Retina (tissue), 1 donor: ENCODE measurements around the gene PRTFDC1.
"Not testable (repeated sequence)": the region's sequence is repeated elsewhere in the genome, so short reads cannot be mapped to it uniquely, and the experiment has no call there.

Source experiments
- DNase-seq: peaks from one replicate; pipeline ENCODE4 v3.0.0-alpha.2; 2016

PRTFDC1 gene

DNA sequence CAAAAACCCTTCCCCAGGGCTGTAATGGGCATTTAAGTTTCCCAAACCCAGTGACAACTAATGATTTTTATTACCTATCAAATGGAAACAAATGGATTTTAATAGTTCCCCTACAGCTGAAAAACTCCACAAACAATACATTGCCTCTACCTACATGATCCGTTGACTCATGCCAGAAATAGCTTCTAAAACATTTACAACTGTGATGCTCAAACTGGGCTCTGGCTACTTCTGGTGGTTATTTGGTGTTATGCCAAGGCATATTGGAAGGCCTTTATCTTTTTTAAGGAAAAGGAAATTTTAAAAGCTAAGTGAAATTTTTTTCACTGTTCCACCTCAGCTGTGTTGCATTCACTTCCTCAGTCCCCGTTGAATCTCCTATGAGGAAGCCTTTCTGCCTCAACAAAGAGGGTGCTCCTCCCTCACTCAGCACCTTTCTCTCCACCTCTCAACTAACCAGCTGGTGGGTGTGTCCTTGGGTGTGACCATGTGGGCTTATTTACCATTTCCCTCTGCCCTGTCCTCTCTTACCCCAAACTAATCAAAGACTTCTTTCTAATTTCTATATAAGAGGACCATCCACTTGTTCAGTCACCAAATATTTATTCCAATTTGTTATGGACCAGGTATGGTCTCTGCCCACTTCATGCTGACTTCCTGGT lies 82.9 kb downstream of the PRTFDC1 start:
- no peak for DNase-seq

DNA sequence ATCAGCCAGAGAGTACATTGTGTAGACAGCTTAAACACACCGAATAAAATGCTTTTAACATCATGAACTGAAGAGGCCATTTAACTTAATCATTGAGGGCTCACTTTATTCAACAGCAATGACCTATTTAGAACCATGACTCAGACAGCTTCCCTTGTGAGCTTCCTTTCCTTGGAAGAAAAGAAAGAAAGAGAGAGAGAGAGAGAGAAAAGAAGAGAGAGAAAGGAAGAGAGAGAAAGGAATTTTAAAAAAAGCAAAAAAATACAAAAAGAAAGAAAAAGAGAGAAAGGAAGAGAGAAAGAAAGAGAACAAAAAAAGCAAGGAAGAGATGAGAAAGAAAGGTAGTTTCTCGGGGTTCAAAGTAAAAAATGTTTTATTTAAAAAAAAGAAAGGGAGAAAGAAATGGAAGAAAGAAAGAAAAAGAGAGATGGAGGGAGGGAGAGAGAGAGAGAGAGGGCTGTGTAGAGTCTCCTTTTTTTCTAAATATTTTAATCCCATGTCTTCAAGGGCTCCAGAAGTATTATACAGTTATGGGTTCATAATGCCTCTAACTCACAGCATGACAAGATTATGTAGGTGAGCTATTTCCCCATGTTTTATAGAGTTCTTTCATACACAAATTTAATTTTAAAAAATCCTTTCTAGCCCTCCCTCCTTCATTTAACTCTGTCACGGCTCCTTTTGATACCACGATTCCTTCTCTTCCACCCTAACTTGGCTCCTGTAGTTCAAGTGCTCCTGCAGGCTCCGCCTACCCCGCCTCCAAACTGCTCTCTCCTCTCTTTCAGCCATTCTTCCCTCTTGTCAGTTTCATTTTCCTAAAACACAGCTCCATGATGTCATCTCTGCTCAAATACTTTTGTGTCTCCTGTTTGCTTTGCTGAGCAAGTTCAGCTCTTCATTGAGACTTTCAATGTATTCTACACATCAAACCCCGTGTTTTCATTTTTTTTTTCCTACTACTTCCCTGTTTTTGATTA lies 85.5 kb downstream of the PRTFDC1 start:
- no peak for DNase-seq

DNA sequence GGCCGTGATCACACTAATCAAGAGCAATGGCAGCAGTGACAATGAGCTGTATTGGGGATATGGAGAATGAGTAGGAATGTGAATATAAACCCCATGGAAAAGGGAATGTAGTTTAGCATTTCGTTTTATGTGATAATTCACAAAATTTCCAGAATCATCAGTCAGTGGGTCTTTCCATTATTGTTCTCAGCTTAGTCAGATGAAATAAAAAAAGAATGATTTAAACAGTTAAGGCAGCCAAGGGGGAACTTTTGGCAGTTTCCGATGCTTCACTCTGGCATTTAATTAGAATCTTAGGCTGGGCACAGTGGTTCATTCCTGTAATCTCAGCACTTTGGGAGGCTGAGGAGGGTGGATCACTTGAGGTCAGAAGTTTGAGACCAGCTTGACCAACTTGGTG lies 86.6 kb downstream of the PRTFDC1 start:
- DNase-seq: no peak

DNA sequence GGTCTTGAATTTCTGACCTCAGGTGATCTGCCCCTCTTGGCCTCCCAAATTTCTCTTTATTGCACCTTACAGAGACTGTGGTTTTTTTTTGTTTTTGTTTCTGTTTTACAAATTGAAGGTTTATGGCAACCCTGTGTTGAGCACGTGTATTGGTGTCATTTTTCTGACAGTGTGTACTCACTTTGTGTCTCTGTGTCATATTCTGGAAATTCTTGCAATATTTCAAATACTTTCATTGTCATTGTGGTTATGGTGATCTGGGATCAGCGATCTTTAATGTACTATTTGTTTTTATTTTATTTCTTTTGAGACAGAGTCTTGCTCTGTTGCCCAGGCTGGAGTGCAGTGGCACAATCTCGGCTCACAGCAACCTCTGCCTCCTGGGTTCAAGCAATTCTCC lies 89.8 kb downstream of the PRTFDC1 start:
- DNase-seq: no peak

DNA sequence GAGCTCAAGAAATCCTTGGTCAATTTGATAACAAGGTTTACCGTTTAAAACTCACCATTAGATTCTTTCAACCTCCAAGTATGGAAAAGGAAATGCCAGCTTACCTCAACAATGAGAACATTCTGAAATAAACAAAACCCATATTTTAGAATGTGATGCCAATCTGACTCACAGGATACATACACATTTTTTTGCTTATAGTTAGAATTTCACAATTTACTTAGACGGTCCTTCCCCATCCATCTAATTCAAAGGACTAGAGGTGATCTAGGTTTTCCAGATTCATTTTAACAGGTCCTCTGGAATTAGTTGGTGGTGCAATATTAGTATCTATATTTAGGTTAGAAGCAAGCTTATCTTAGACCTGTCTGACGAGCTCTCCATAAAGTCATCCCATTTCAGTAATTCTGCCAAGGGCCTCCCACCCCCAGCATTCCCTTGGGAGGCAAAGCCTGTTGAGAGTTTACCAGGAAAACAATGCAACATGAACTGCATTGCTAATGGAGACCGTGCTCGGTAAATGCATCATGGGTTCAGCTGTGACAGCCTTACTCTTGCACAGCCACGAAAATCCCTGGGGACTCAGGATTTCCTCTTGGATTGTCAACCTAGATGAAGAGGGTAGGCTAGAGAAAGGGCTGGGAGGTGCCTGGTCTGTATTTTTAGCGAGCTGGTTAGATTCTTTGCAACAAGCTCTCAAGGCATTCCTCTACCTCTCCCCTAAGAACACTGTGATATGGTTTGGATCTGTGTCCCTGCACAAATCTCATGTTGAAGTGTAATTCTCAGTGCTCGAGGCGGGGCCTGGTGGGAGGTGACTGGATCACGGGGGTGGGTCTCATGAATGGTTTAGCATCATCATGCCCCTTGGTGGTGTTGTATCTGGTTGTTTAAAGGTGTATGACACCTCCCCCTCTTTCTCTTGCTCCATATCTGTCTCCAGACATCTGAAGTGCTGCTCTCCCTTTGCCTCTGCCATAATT lies 93.8 kb downstream of the PRTFDC1 start:
- DNase-seq: peak; percentile 60

DNA sequence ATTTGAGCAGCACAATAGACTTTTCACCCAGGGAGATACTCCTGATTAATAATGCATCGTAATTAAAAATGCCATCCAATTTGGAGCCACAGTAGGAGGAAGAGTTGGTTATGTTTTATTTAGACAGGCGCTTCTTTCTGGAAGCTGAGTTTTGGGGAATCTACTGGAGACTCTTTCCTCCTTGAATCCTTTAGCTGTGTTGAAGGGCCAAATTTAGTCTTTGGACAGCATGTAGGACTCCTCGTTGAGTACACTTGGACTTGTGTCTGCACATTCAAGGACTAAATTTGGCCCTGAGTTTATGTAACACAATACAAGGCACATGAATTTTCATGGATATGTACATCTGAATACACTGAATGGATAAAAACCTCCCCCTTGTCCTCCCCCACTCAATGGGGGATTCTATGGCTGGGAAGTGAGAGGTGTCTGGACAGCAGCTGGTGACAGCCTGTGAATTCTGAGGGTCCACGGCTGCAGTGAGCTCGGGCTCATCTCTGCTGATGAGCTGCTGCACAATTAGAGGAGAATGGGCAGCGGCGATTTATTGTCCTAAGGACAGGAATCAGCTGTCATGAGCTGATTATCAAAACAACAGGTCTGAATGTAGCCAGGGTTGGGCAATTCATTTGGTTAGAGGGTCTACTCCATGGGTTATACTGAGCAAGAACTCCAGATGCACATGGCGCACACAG lies 95.2 kb downstream of the PRTFDC1 start:
- DNase-seq: peak; percentile 78

DNA sequence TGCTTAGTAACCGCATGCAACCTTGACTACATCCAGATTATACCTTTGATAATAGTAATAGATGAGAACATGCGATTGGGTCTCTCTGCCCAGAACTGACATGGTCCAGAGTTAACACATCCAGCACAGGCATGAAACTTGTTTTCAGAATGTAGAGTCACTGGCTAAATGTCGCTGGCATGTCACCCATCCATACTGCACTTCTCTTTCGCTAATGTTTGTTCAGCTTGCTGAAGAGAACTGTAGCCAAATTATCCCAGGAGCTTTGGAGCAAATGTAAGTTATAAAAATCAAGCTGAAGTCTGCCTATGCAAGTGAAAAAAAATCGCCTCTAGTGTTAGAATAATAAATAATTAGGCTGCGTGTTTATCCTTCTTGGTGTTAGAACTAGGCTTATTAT lies 98.2 kb downstream of the PRTFDC1 start:
- no peak for DNase-seq

DNA sequence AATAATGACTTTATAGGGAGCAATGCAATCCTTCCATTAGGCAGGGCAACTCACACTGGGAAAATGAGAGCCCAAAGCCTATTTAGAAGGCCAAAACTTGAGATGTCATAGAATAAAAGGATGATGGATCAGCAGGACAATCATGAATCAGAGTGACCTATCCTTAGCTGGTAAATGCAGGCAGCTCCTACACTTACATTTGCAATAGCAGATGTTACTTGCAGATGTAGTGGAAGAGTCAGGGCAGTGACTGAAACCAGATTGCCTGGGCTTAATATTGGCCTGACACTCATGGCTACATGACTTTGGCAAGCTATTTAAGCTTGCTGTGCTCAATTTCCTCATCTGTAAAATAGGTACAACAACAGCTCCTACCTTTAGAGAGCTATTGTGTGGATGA lies 98.7 kb downstream of the PRTFDC1 start:
- no peak for DNase-seq

DNA sequence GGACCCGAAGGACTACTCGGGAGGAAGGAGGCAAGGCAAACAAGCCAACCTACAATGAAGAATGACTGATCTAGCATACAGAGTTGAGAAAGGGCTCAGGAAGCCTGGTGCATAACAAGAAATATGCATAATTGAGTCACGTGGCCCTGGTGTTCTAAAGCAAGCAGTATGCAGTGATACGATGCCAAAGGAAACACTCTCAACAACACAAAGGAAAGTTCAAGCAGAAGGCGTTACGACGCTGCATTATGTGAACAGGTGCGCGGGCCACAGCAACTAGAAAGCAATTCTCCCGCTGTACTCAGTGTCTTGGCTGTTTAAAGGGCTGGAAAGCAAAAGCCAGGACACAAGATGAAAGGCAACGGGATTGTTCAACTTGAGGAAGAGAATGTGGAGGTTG lies 100.8 kb downstream of the PRTFDC1 start:
- DNase-seq: no peak

DNA sequence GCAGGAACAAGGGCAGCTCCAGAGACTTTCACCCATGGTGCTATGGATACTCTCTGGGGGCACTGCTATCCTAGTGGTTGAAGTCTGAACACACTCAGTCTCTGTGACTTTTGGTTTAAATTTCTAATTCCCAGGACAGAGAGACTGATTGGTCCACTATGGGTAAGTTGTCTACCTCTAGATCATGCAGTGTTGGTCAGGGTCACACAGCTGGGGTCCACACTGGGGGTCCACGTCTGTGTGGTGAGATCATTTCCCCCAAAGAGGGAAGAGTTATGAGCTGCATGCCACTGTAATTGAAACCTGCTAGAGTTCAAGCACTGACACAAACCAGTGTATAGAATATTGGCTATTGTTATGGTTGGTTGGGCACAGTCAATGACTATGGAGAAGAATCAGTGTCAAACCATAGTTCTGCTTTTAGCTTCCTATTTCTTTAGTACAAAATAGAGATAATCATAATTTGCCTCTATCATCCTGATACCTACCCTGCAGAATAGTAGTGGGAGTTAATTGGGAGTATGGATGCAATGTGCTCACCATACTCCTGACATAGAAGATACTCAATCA lies 101.6 kb downstream of the PRTFDC1 start:
- peak; percentile 50 for DNase-seq

DNA sequence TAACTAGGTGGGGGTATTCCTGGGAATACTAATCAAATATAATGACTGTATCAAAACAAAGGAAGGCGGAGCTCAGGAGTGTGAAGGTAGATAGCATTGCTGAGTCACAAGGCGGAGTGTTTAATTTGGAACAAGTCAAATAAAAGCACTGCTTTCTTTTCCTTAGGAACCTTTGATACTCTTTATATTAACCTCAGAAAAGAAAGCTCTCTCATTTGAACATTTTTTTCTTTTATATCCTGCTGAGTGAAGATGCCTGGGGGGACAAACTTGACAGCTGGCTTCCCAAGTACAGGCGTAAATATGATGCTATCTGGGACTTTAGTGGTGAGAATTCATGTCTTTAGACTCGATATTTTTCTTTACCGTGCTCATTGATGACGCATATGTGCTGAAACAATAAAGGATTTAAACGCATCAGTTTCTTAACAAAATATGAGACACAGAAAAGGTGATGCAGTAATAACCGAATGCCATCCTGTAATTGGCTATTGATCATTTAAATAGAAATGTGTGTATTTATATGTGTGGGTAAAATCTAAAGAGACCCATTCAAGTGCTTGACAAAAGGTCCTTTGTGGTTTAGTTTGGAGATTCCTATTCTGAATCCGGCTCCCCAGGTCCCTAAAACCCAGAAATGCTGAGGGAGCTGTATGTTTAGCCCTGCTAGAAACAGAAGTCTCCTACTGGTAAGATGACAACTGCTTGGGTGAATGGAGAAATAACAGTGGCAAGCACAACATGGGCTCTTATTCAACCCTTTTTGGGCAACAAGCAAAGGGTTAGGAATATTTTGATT lies 102.7 kb downstream of the PRTFDC1 start:
- no peak for DNase-seq

DNA sequence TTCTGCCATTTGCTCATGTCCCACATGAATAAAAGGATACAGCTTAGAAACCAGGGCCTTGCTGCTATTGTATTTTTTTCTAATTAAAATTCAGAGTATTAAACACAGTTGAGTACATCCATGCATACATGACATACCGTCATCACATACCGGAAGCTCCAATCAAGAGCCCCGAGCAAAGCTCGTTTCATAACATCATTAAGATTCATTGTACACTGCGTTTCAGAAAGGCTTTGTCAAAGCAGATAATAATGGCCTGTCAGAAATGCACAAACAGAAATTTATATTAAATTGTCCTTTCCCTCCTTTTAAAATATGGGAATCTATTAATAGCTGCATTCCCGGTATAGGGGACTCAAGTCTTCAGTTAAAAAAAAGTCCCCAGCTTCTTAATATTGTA lies 103.4 kb downstream of the PRTFDC1 start:
- peak; percentile 66 for DNase-seq

DNA sequence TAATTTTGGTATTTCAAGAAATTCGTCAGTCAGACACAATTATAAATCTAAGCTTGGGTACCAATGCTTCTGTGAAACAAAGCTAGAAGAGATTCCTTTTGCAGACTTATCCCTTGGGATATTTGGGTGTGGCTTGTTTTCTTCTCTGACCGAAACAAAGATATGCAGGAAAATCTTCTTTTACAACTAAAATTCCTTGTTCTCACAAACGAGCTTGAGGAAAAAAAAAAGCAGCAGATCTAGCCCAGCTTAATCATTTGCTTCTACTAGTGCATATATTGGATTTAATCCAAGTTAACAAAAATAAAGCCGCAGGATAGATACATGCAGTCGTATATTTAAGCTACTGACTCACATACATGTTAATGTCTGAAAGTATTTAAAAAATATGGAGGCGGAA lies 104.2 kb downstream of the PRTFDC1 start:
- no peak for DNase-seq

DNA sequence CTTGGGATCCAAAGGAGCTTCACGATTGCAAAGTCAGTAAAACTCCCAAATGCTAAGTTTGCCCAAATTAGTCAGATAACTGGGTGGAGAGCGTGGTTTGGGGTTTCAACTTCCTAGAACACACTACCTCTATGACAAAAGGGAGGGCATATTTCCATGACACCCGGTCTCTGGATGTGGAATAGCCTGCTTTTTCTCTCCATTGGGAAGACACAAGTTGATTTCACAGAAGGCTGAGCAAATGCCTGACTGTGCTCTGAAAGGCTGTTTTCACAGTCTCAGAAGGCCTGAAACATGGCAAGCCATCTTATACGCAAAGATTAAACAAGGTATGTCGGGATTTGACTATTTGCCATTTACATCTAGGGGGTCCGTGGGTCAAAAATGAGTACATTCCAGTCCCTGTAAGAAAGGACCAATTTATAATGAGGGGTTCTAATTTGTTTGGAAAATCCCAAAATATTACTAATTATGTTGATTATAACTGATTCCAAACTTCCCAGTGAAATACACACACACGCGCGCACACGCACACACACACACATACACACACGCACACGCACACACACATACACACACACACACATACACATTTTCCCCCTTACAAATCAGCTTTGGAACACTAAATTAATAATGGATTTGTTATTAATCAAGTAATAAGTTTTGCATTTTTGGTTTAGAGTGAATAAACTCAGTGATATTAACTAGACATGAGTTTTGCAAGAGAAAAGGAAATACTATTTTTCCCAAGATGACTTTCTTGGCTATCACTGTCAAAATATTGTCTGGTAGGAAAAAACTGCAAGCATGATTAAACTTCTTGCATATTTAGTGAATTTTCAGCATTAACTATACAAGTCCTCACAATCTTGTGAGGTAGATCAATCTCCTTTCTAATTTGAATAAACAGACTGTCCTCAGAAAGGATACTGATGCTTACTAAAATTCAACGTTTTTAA lies 105.0 kb downstream of the PRTFDC1 start:
- DNase-seq: peak; percentile 21

DNA sequence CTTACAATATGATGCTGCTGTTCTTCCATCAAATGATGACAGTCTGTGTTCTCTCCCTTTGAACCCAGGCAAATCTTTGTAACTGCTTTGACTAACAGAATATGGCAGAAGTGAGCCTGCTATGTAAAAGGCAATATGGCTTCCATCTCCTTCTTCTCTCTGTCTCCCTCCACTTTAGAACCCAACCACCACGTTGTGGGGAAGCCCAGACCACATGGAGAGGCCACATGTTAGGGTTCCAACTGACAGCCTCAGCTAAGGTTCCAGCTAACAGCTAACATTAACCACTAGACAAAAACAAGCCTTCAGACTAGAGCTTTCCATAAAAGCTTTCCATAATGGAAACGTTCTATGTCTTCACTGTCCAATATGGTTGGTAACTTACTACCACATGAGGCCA lies 107.7 kb downstream of the PRTFDC1 start:
- DNase-seq: no peak

DNA sequence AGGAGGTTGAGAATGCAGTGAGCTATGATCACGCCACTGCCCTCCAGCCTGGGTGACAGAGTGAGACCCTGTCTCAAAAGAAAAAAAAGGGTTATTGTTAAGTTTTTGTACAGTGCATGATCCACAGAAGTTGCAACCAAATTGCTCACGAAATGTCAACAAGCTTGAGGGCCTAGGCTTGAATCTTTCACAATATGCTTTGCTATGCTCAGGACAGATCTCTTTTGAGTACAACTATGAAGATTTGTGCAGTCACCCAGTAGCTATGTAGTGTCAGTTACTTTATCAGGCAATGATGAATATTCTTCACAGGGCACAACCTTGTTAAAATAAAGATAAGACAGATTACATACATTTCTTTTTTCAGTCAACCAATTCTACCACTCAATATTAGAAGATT lies 109.2 kb downstream of the PRTFDC1 start:
- DNase-seq: no peak

DNA sequence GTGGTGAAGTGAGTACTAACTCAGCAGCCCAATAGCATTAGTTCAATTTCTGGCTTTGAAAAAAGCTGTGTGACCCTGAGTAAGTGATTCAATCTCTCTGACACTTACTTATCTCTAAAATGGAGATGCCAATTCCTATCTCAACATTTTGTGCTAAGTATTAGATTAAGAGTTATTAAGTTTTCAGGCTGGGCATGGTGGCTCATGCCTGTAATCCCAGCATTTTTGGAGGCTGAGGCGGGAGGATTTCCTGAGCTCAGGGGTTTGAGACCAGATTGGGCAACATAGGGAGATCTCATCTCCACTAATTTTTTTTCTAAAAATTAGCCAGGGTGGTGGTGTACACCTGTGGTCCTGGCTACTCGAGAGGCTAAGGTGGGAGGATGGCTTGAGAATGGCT lies 109.5 kb downstream of the PRTFDC1 start:
- no peak for DNase-seq

DNA sequence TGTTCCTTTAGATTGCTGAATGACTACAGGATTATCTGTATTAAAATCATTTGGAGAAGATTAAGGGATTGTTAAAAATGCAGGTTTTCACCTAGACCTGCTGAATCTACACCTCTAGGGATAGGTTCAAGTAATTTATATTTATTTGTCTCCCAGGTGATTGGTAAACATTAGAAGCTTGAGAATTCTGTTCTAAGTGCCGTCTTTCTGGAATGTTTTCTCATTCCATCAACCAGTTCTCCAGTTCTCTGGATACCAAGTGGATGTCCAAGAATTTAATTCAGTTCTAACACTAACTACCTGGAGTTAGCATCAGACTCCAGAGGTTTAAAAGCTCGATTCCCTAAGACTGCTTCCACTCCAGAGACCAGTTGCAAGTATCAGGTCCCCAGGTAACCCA lies 110.9 kb downstream of the PRTFDC1 start:
- no peak for DNase-seq

DNA sequence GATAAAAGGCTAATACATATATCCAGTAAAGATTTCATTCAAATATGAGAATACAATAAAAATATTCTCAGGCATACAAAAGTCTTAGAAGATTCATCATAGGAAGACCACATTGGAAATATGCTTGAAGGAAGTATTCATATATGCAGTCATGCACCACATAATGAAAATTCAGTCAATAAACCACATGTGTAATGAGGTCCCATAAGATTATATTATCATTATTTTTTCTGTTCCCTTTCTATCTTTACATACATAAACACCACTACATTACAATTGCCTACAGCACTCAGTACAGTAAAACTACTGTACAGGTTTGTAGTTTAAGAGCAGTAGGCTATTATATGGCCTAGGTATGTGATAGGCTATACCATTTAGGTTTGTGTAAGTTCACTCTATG lies 111.6 kb downstream of the PRTFDC1 start:
- DNase-seq: no peak

DNA sequence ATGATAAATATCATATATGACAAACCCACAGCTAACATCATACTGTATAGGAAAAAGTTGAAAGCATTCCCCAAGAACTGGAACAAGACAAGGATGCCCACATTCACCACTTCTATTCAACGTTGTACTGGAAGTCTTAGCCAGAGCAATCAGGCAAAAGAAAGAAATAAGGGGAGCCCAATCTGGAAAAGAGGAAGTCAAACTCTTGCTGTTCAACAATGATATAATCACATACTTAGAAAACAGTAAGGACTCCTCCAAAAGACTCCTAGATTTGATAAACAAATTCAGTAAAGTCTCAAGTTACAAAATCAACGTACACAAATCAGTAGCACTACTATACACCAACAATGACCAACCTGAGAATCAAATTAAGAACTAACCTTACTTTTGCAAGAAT lies 114.6 kb downstream of the PRTFDC1 start:
- DNase-seq: not testable (repeated sequence)
